Measurements from ENCODE around the gene EHMT1. TPM values are rescaled to one million over a fixed set of nuclear protein-coding genes. Genes with fewer than 3 reads are reported as not detected.

EHMT1 gene
- total and polyA plus RNA-seq, 2 of the 13 experiments (the other 11 are each of a cell fraction or from before 2014, with no cell fraction given), result 23.0 to 27.1 TPM

DNA sequence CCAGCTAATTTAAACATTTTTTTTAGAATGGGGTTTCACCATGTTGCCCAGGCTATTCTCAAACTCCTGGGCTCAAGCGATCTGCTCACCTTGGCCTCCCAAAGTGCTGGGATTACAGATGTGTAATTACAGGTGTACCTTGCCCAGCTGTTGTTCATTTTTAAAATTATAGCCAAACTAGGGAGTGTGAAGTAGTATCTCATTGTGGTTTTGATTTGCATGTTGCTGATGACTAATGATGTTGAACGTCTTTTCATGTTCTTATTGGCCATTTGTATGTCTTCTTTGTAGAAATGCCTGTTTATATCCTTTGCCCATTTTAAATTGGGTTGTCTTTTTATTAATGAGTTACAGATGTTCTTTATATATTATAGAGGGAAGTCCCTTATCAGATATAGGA, 31.5 kb downstream of the EHMT1 start:
- DNase-seq (ENCODE audit: low spot score) (no peak), FAIRE-seq (no peak), ATAC-seq (no peak)
- peaks cover 57% of the 10 kb centered on the region for H3K79me2 ChIP-seq (ENCODE audit: insufficient read depth, low read length)
- WGBS (ENCODE audit: low lambda C conversion rate), result 96% methylated on average over 2 of the region's 2 CpGs
- H3K4me1 ChIP-seq (ENCODE audit: insufficient read depth, low read length), result peaks cover 15% of the 10 kb centered on the region
- H2AFZ ChIP-seq (ENCODE audit: low read length), result no peak overlapping the region
- H4K20me1 ChIP-seq (ENCODE audit: insufficient read depth, low read length), result no peaks in the 10 kb centered on the region
- ChIA-PET POLR2A (no interaction called here), CTCF (ENCODE audit: low intra/inter-chr PET ratio, low total read pairs) (no interaction called here)
- H3K9ac ChIP-seq (ENCODE audit: insufficient read depth, low read depth, low read length), result no peak overlapping the region
- peaks cover 0 to 11% of the 10 kb centered on the region in 2 experiments; a peak in 2 of 5 replicates for H3K36me3 ChIP-seq (replicated peaks in 1 of 2; ENCODE audit: control insufficient read depth in 1 of 2, insufficient read depth in 2 of 2, low read length in 2 of 2)
- no peak overlapping the region for H3K27ac ChIP-seq (ENCODE audit: extremely low read length, insufficient read depth, low read length)
- H3K27me3 ChIP-seq (ENCODE audit: control insufficient read depth in 1 of 2, insufficient read depth in 2 of 2, low read length in 2 of 2), result no peaks in the 10 kb centered on the region
- no peak overlapping the region for H3K4me2 ChIP-seq (ENCODE audit: low read depth, low read length)
- intact Hi-C loops (cut with micrococcal nuclease; ENCODE audit: unreplicated experiment), result no loop called here
- no TSS peak for BruUV-seq (replicated peaks)
- in situ Hi-C loops (cut with HindIII; ENCODE audit: extremely low pct_ligation_motif_present, low pct_unique_long_range_greater_than_20kb), result no loop called here
- H3K4me3 ChIP-seq (replicated peaks in 1 of 3; ENCODE audit: insufficient read depth in 1 of 3, low read depth in 2 of 3, low read length in 3 of 3), result no peak overlapping the region
- TF ChIP-seq PHF21A (CRISPR knock-in tag; IDR thresholded peaks at IDR 0.05), result no peak
- no peak for TF ChIP-seq ZNF230 (CRISPR knock-in tag; IDR thresholded peaks at IDR 0.05)
- no peak for TF ChIP-seq ZNF3 (CRISPR knock-in tag; IDR thresholded peaks at IDR 0.05)
- TF ChIP-seq SRY (CRISPR knock-in tag; IDR thresholded peaks at IDR 0.05), result no peak
- no peaks in the 10 kb centered on the region for H3K9me3 ChIP-seq (ENCODE audit: low read length)

DNA sequence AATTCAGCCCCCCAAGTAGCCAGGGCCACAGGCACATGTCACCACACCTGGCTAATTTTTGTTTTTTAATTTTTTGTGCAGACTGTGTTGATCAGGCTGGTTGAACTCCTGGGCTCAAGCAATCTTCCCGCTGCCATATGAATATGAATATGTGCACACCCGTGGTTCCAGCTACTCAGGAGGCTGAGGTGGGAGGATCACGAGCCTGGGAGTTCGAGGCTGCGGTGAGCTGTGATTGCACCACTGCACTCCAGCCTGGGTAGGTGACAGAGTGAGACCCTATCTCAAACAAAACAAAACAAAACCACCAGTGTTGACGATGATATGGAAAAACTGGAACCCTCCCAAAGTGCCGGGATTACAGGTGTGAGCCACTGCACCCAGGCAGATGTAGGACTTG, 32.0 kb downstream of the EHMT1 start:
- ChIA-PET CTCF (ENCODE audit: low intra/inter-chr PET ratio, low total read pairs) (no interaction called here), POLR2A (no interaction called here)
- no peak for DNase-seq (ENCODE audit: low spot score)
- in situ Hi-C loops (cut with HindIII; ENCODE audit: extremely low pct_ligation_motif_present, low pct_unique_long_range_greater_than_20kb) (no loop called here), intact Hi-C loops (cut with micrococcal nuclease; ENCODE audit: unreplicated experiment) (no loop called here)
- Histone ChIP-seq H3K4me3 (replicated peaks in 1 of 3; ENCODE audit: insufficient read depth in 1 of 3, low read depth in 2 of 3, low read length in 3 of 3) (no peak overlapping the region), H3K9me3 (ENCODE audit: low read length) (no peaks in the 10 kb centered on the region), H2AFZ (ENCODE audit: low read length) (no peak overlapping the region), H3K27me3 (ENCODE audit: control insufficient read depth in 1 of 2, insufficient read depth in 2 of 2, low read length in 2 of 2) (no peaks in the 10 kb centered on the region), H3K9ac (ENCODE audit: insufficient read depth, low read depth, low read length) (no peak overlapping the region), H3K4me2 (ENCODE audit: low read depth, low read length) (no peak overlapping the region), H4K20me1 (ENCODE audit: insufficient read depth, low read length) (no peaks in the 10 kb centered on the region), H3K79me2 (ENCODE audit: insufficient read depth, low read length) (peaks cover 51% of the 10 kb centered on the region), H3K36me3 (replicated peaks in 1 of 2; ENCODE audit: control insufficient read depth in 1 of 2, insufficient read depth in 2 of 2, low read length in 2 of 2) (peaks cover 0 to 15% of the 10 kb centered on the region in 2 experiments; a peak in 2 of 5 replicates), H3K4me1 (ENCODE audit: insufficient read depth, low read length) (peaks cover 15% of the 10 kb centered on the region), H3K27ac (ENCODE audit: extremely low read length, insufficient read depth, low read length) (no peak overlapping the region)
- no TSS peak for BruUV-seq (replicated peaks)
- ATAC-seq, result no peak
- no peak for FAIRE-seq
- TF ChIP-seq, protein P1, sequence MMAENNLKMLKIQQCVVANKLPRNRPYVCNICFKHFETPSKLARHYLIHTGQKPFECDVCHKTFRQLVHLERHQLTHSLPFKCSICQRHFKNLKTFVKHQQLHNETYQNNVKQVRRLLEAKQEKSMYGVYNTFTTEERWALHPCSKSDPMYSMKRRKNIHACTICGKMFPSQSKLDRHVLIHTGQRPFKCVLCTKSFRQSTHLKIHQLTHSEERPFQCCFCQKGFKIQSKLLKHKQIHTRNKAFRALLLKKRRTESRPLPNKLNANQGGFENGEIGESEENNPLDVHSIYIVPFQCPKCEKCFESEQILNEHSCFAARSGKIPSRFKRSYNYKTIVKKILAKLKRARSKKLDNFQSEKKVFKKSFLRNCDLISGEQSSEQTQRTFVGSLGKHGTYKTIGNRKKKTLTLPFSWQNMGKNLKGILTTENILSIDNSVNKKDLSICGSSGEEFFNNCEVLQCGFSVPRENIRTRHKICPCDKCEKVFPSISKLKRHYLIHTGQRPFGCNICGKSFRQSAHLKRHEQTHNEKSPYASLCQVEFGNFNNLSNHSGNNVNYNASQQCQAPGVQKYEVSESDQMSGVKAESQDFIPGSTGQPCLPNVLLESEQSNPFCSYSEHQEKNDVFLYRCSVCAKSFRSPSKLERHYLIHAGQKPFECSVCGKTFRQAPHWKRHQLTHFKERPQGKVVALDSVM (CRISPR knock-in tag; IDR thresholded peaks at IDR 0.05), result peak; percentile 58
- no peak for TF ChIP-seq EP300 (IDR thresholded peaks at IDR 0.05; ENCODE audit: low read depth in 2 of 2, low read length in 2 of 2)
- no peak for TF ChIP-seq EP300 (CRISPR knock-in tag; IDR thresholded peaks at IDR 0.05; ENCODE audit: borderline replicate concordance)
- TF ChIP-seq SMAD9 (CRISPR knock-in tag; IDR thresholded peaks at IDR 0.05), result no peak
- 88% methylated on average over 7 of the region's 7 CpGs for WGBS (ENCODE audit: low lambda C conversion rate)

Data from HepG2 (cell line).